ENCODE results near the gene PEX14.

PEX14 gene

GRCh38 chr1:10631121-10631810, 156.5 kb downstream of the PEX14 start:
- H3K4me3 ChIP-seq (ENCODE audit: low read depth, low read length): no peak overlapping the region
- no peak overlapping the region for H3K9ac ChIP-seq (ENCODE audit: low read depth, low read length)

GRCh38 chr1:10631811-10632593, 157.3 kb downstream of the PEX14 start:
- peaks cover 20% of the 10 kb centered on the region for H3K4me1 ChIP-seq (ENCODE audit: control insufficient read depth, insufficient read depth, low read length)
- no peaks in the 10 kb centered on the region for H3K36me3 ChIP-seq (ENCODE audit: control insufficient read depth, insufficient read depth, low read length)
- H3K4me3 ChIP-seq (ENCODE audit: low read depth, low read length): no peak overlapping the region
- H3K27me3 ChIP-seq (ENCODE audit: control insufficient read depth, insufficient read depth, low read length): no peaks in the 10 kb centered on the region; the same call in 1 of the 2 replicates
- H3K27ac ChIP-seq (ENCODE audit: low read depth, low read length): peak overlapping the region; percentile 69
- no peaks in the 10 kb centered on the region for H3K9me3 ChIP-seq (ENCODE audit: control insufficient read depth, insufficient read depth, low read length)
- H3K9ac ChIP-seq (ENCODE audit: low read depth, low read length): no peak overlapping the region

More at GRCh38 chr1:10631121-10631810, 156.5 kb downstream of the PEX14 start:
- Histone ChIP-seq H3K27me3 (ENCODE audit: control insufficient read depth, insufficient read depth, low read length) (no peaks in the 10 kb centered on the region), H3K36me3 (ENCODE audit: control insufficient read depth, insufficient read depth, low read length) (no peaks in the 10 kb centered on the region), H3K27ac (ENCODE audit: low read depth, low read length) (no peak overlapping the region), H3K9me3 (ENCODE audit: control insufficient read depth, insufficient read depth, low read length) (no peaks in the 10 kb centered on the region), H3K4me1 (ENCODE audit: control insufficient read depth, insufficient read depth, low read length) (peaks cover 20% of the 10 kb centered on the region)

- Histone ChIP-seq H3K4me3 (ENCODE audit: low read depth, low read length) (no peak overlapping the region), H3K4me1 (ENCODE audit: control insufficient read depth, insufficient read depth, low read length) (peaks cover 20% of the 10 kb centered on the region), H3K9ac (ENCODE audit: low read depth, low read length) (no peak overlapping the region), H3K27ac (ENCODE audit: low read depth, low read length) (peak overlapping the region; percentile 59), H3K36me3 (ENCODE audit: control insufficient read depth, insufficient read depth, low read length) (no peaks in the 10 kb centered on the region), H3K27me3 (ENCODE audit: control insufficient read depth, insufficient read depth, low read length) (peaks cover 7% of the 10 kb centered on the region), H3K9me3 (ENCODE audit: control insufficient read depth, insufficient read depth, low read length) (no peaks in the 10 kb centered on the region)
These were observed 157.9 kb downstream of the PEX14 start for GRCh38 chr1:10632691-10633090.

- no peaks in the 10 kb centered on the region for H3K9me3 ChIP-seq (ENCODE audit: control insufficient read depth, insufficient read depth, low read length)
- H3K4me3 ChIP-seq (ENCODE audit: low read depth, low read length): no peak overlapping the region
- peak overlapping the region; percentile 59 for H3K27ac ChIP-seq (ENCODE audit: low read depth, low read length)
- peaks cover 20% of the 10 kb centered on the region for H3K4me1 ChIP-seq (ENCODE audit: control insufficient read depth, insufficient read depth, low read length)
- no peaks in the 10 kb centered on the region for H3K36me3 ChIP-seq (ENCODE audit: control insufficient read depth, insufficient read depth, low read length)
- no peak overlapping the region for H3K9ac ChIP-seq (ENCODE audit: low read depth, low read length)
- H3K27me3 ChIP-seq (ENCODE audit: control insufficient read depth, insufficient read depth, low read length): peaks cover 14% of the 10 kb centered on the region
These were observed 158.7 kb downstream of the PEX14 start for GRCh38 chr1:10633416-10633815.

GRCh38 chr1:10634075-10634427, 159.3 kb downstream of the PEX14 start:
- H3K27me3 ChIP-seq (ENCODE audit: control insufficient read depth, insufficient read depth, low read length): peaks cover 17% of the 10 kb centered on the region
- no peaks in the 10 kb centered on the region for H3K36me3 ChIP-seq (ENCODE audit: control insufficient read depth, insufficient read depth, low read length)
- no peak overlapping the region for H3K27ac ChIP-seq (ENCODE audit: low read depth, low read length)
- H3K4me1 ChIP-seq (ENCODE audit: control insufficient read depth, insufficient read depth, low read length): peaks cover 20% of the 10 kb centered on the region
- no peak overlapping the region for H3K9ac ChIP-seq (ENCODE audit: low read depth, low read length)
- no peak overlapping the region for H3K4me3 ChIP-seq (ENCODE audit: low read depth, low read length)
- no peaks in the 10 kb centered on the region for H3K9me3 ChIP-seq (ENCODE audit: control insufficient read depth, insufficient read depth, low read length)

GRCh38 chr1:10634428-10635084, 159.8 kb downstream of the PEX14 start:
- H3K4me3 ChIP-seq (ENCODE audit: low read depth, low read length): no peak overlapping the region
- no peaks in the 10 kb centered on the region for H3K9me3 ChIP-seq (ENCODE audit: control insufficient read depth, insufficient read depth, low read length)
- H3K36me3 ChIP-seq (ENCODE audit: control insufficient read depth, insufficient read depth, low read length): no peaks in the 10 kb centered on the region
- peaks cover 22% of the 10 kb centered on the region for H3K27me3 ChIP-seq (ENCODE audit: control insufficient read depth, insufficient read depth, low read length)
- H3K27ac ChIP-seq (ENCODE audit: low read depth, low read length): no peak overlapping the region
- H3K4me1 ChIP-seq (ENCODE audit: control insufficient read depth, insufficient read depth, low read length): peaks cover 23% of the 10 kb centered on the region
- H3K9ac ChIP-seq (ENCODE audit: low read depth, low read length): no peak overlapping the region

GRCh38 chr1:10635085-10635896, 160.5 kb downstream of the PEX14 start:
- no peak overlapping the region for H3K9ac ChIP-seq (ENCODE audit: low read depth, low read length)
- no peak overlapping the region for H3K27ac ChIP-seq (ENCODE audit: low read depth, low read length)
- no peak overlapping the region for H3K4me3 ChIP-seq (ENCODE audit: low read depth, low read length)

GRCh38 chr1:10635992-10636391, 161.2 kb downstream of the PEX14 start:
- peaks cover 25% of the 10 kb centered on the region for H3K4me1 ChIP-seq (ENCODE audit: control insufficient read depth, insufficient read depth, low read length)
- peaks cover 35% of the 10 kb centered on the region for H3K27me3 ChIP-seq (ENCODE audit: control insufficient read depth, insufficient read depth, low read length)
- H3K27ac ChIP-seq (ENCODE audit: low read depth, low read length): no peak overlapping the region
- no peaks in the 10 kb centered on the region for H3K9me3 ChIP-seq (ENCODE audit: control insufficient read depth, insufficient read depth, low read length)
- no peak overlapping the region for H3K4me3 ChIP-seq (ENCODE audit: low read depth, low read length)
- no peak overlapping the region for H3K9ac ChIP-seq (ENCODE audit: low read depth, low read length)
- no peaks in the 10 kb centered on the region for H3K36me3 ChIP-seq (ENCODE audit: control insufficient read depth, insufficient read depth, low read length)

More at GRCh38 chr1:10635085-10635896, 160.5 kb downstream of the PEX14 start:
- peaks cover 29% of the 10 kb centered on the region for H3K27me3 ChIP-seq (ENCODE audit: control insufficient read depth, insufficient read depth, low read length)
- H3K9me3 ChIP-seq (ENCODE audit: control insufficient read depth, insufficient read depth, low read length): no peaks in the 10 kb centered on the region
- no peaks in the 10 kb centered on the region for H3K36me3 ChIP-seq (ENCODE audit: control insufficient read depth, insufficient read depth, low read length)
- H3K4me1 ChIP-seq (ENCODE audit: control insufficient read depth, insufficient read depth, low read length): peaks cover 25% of the 10 kb centered on the region

- Histone ChIP-seq H3K4me3 (ENCODE audit: low read depth, low read length) (no peak overlapping the region), H3K9me3 (ENCODE audit: control insufficient read depth, insufficient read depth, low read length) (no peaks in the 10 kb centered on the region), H3K27me3 (ENCODE audit: control insufficient read depth, insufficient read depth, low read length) (peaks cover 35% of the 10 kb centered on the region), H3K27ac (ENCODE audit: low read depth, low read length) (no peak overlapping the region), H3K4me1 (ENCODE audit: control insufficient read depth, insufficient read depth, low read length) (peaks cover 14% of the 10 kb centered on the region), H3K36me3 (ENCODE audit: control insufficient read depth, insufficient read depth, low read length) (no peaks in the 10 kb centered on the region), H3K9ac (ENCODE audit: low read depth, low read length) (no peak overlapping the region)
These were observed 162.7 kb downstream of the PEX14 start for GRCh38 chr1:10637400-10637799.

GRCh38 chr1:10637834-10638558, 163.2 kb downstream of the PEX14 start:
- no peaks in the 10 kb centered on the region for H3K9me3 ChIP-seq (ENCODE audit: control insufficient read depth, insufficient read depth, low read length)
- peaks cover 35% of the 10 kb centered on the region for H3K27me3 ChIP-seq (ENCODE audit: control insufficient read depth, insufficient read depth, low read length)
- no peak overlapping the region for H3K27ac ChIP-seq (ENCODE audit: low read depth, low read length)
- H3K36me3 ChIP-seq (ENCODE audit: control insufficient read depth, insufficient read depth, low read length): no peaks in the 10 kb centered on the region
- peaks cover 8% of the 10 kb centered on the region; the same call in 1 of the 2 replicates for H3K4me1 ChIP-seq (ENCODE audit: control insufficient read depth, insufficient read depth, low read length)
- H3K4me3 ChIP-seq (ENCODE audit: low read depth, low read length): peak overlapping the region; percentile 53; the same call in 1 of the 2 replicates
- no peak overlapping the region for H3K9ac ChIP-seq (ENCODE audit: low read depth, low read length)
